NCI-H524 treated with DMSO at 0.1 percent for 48 hours (cell line): ENCODE measurements around the gene SORCS3.

Experiments
- DNase-seq: peaks from one replicate; lab custom pipeline; 2025; lab: John Stamatoyannopoulos, UW

Gene SORCS3

DNA sequence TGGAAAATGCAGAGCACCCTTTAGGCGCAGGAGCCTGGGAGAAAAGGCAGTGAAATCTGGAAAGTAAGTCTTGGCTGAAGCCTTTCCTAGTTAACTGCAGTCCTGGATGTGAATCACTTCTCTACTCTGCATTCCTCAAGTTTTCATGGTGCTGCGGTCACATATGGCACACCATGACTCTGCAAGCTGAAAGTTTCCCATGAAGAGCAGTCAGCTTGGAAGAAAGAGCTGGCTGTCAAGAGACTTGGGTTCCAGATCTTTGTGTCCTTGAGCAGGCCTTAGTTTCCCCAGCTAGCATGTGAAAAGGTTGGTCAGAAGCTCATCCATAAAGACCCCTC, 548.3 kb downstream of the SORCS3 start:
- no peak for DNase-seq

DNA sequence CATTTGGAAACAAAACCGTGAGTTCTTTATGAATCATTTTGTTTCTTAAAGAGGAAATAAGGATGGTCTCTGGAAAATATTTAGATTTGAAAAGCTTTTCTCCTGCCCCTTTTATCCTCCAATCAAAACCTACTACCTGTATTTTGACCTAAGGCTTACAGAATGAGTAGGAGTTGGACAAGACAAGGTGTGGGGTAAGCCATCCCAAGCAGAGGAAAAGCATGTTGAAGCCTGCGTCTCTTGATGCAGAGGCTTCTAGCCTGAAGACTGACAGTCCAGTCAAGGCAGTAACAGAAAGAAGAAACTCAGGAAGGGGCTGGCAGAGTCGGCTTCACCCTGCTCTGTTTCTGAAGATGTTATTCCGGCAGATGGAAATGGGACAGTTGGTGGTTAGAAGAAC, 551.1 kb downstream of the SORCS3 start:
- DNase-seq = no peak

DNA sequence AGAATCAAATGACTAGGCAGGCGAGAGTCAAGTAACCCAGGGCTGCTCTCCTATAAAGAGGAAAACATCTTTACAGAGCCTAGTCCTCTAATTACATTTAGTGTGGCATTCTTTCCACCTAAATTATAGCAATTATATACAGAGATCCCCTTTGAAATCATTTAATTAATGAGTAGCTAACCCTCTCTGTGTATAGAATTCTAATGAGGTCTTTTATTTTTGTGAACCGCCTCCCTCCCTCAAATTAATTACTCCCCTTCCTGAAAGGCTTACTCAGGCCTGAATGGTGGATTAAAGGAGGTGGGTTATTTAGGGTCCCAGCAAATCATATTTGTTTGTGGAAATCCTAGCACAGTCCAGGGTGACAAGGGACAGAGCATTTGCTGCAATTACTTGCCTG, 551.8 kb downstream of the SORCS3 start:
- no peak for DNase-seq

DNA sequence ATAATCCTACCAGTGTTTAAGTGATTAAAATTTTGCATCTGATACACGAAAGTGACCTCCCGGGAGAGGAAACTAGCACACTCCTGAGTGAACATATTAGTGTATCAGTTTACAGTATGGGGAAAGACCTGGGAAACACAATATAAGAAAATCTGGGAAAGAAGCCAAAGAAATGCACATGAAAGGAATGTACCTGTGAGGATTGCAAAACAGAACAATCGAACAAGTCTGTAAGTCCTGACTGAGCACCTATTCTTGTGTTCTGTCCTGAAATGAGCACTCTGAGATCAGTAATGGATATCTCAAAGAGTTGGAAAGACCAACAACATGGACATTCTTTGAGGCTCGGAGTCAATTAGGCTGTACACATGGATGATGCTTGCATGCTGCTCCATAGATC, 554.7 kb downstream of the SORCS3 start:
- DNase-seq = no peak

- no peak for DNase-seq
Observed at GRCh38 chr10:105197598-105198364, 556.7 kb downstream of the SORCS3 start.

DNA sequence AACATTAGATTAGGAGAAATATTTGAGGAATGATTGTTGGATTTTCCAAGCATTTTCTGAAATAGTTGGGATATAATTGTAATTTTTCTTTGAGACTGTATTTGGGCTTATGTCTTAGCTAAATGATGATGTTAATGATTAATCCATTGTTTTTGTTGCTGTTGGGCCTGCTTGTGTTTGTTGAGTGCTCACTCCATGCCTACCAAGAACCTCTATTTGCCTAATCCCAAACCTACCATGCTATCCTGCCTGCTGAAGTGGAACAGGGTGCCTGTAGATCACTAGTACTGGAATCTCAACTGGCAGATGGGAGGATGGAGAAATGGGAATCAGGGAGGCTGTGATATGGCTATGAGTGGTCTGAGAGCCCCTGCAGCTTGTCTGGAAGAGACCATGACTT, 565.5 kb downstream of the SORCS3 start:
- DNase-seq = no peak

GRCh38 chr10:105207476-105207995, 566.4 kb downstream of the SORCS3 start:
- DNase-seq = no peak

DNA sequence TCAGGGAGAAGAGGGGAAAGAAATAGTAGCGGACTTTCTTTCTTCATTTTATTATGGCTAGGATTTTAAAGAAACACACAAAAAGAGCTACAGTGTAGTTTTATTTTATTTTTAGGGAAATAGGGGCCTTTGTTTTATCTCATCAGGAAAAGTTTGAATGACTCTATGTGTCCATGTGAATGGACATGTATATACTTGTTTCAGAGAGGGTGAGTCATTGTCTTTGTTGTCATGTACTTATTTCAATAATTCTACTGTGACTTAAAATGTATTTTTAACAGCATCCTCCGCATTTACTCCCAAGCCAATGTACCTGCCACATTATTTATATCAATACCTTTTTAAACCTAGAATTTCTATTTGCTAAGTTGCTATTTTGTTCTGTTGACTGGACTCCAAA, 569.5 kb downstream of the SORCS3 start:
- DNase-seq = no peak

GRCh38 chr10:105237685-105238084, 596.6 kb downstream of the SORCS3 start:
- no peak for DNase-seq

DNA sequence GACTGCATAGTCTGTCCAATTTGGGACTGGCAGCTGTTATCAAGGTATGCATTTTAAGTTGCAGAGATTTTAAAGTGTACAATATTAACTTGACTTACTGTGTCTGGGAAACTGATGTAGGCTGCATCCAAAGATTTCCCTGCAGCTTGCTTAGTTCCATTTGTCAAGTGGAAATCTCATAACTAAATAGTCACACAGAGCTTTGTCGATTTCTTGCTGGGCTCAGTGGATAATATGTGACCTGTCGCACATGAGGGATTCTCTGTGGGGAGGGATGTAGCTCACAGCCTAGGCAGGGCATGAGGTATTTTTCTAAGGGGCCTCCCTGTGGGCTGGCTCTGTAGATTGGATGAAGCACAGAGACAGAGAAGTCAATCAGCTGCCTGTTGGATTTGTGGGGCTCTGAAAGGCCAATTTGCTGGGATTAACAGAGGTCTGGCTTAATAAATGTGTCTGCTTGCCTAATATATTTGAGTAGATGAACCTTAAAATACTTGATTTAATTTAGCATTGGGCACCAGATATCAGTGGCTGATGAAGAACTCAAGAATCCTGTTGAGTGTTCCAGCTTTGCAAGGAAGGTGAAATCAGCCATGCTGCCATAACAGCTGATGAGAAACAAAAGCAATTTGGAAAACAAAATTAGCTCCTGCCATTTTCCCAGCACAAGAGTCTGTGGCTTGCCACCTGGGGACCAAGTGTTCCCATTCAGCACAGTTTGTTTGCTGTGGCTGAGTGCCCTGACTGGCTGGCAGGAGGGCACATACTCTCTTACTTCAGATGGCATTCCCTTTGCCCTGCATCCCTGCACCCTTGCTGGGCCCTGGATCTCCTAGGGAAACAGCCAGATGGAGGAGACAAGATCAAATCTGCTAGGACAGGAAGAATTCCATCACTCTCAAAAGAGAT, 598.5 kb downstream of the SORCS3 start:
- no peak for DNase-seq

- no peak for DNase-seq
Observed at GRCh38 chr10:105241254-105241653, 600.2 kb downstream of the SORCS3 start.

DNA sequence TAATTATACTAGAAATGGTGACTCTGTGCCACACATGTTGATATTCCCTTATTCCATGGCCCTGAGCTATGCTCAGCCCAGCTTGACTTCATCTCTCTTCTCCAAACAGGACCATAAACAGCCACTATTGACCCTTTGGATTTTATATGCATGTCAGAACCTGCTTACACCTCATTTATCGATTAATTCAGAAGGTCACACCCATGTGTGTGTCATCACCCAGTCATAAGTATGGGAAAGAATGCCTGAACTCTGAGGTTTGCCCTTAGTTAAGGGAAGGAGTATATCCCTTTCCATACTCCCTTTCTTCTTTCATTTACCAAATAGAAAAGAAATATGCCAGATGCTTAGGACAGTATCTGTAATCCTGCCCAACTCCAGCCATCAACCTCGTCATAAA, 602.3 kb downstream of the SORCS3 start:
- DNase-seq = no peak

- DNase-seq = no peak
Observed at GRCh38 chr10:105243825-105244224, 602.7 kb downstream of the SORCS3 start.

GRCh38 chr10:105247831-105248499, 606.9 kb downstream of the SORCS3 start:
- DNase-seq = no peak

DNA sequence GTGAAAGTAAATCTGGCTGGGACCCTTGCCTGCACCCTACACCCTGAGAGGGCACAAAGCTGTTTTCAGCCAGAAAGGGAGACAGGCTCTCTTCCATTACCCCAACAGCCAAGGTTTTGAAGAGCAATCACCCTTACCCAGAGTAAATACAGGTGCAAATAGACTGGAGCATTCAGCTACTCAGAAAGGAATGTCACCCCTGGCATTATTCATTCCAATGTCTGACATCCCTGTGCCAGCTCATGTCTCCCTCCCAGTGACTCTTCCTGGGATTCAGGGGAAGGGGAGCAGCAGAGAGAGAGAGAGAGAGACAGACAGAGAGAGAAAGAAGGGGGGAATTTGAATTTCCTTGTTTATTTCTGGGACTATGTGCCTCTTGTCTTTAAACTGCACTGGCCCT, 611.8 kb downstream of the SORCS3 start:
- no peak for DNase-seq

DNA sequence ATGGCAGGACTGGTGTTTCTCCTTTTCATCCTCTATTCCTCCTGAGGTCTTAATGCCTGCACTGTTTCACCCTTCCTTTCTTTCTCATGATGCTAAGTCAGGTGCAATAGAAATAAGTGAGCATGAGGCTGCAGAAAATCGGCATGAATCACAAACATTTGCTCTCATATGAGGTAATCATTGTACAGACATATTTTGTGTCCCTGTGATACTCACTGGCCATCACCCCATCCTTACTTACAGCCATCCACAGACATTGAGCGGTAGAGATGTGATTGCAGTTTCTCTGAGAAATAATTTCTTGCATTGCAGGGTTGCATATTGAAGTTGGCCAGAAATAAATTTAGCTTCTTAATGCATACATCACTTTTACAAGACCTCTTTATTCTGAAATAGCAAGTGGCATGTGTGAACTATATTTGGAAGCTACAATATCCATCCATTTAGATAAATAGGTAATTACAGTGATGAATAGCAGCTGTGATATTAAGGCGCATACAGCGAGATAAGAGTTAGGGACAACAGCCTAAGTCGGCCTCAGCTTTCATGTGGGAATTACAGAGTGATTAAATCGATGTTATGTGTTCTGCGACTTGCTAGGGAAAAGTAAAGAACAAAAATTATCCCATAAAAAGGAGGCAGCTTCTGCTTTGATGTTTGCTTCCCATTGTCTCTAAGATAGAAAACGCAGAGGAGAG, 612.6 kb downstream of the SORCS3 start:
- DNase-seq = no peak

DNA sequence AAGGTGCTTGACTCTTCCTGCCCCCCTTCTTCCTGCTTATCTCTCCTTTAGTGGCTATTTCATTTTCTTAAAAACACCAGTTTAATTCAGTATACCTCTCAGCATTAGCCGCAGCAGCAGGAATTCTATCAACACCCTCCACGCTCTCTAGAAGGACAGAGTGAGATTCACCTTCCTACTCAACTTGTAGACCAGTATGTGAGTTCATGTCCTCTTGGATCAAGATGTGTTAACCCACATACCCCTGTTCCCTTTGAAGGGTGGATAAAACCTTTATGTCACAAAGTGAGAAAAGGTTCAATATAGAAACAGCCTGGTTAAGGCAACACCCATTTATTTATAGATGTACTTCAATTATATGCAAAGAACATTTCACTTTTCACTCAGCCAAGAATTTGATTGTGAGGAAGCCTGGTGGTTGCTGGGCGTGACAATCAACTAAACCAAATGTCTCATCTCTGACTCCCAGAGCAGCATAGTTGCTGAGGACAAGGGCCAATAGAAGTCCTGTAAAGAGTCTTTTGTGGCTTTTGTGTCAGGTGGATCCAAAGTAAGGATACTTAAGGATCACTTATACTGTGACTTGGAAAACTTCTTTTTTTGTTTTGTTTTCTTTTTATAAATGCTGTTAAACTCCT, 617.1 kb downstream of the SORCS3 start:
- no peak for DNase-seq

DNA sequence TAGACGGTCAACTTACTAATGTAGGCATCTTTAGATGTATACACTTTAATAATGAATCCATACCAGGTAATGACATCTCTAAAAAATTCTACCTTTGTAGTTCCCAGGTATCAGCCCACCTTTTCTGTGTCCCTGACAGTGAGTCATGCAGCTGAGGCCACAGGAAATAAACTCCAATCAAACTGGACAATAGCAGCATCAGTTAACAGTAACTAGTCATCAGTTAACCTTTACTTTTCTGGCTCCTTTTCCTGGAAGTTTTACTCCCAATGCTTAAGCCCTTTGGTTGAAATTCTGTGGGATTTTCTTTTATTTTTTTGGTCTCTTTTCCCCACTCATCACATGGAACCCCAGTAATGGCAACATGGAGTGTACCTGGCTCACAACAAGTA, 617.6 kb downstream of the SORCS3 start:
- DNase-seq = no peak

- no peak for DNase-seq
Observed at GRCh38 chr10:105259201-105259600, 618.1 kb downstream of the SORCS3 start.

- DNase-seq = no peak
Observed at GRCh38 chr10:105262666-105263065, 621.6 kb downstream of the SORCS3 start.

DNA sequence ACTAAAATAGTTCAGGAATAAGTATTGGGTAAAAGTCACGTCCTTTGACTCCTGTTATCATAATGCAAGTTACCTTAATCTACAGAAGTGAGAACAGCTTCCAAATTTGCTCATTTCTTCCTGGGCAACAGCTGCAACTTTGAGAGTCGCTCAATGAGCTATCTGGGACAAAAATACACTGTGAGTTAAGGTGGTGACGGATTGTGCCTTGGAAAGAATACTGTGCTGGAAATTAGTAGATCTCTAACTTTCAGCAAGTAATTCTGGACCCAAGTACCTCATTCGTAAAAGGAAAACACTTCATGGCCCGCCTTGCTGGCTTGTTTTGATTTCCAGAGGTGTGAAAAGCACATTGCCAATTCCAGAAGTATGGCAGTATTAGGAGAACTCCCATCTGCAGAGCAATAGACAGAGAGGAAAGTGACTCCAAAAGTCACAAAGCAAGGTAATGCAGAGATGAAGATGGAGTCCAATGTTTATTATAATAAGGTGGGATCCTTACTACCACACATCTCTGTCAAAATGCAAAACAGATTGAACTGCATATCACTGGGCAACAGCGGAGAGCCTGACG, 626.0 kb downstream of the SORCS3 start:
- DNase-seq = no peak
